Stimulated activated CD8-positive, alpha-beta memory T cell treated with anti-CD3 and anti-CD28 coated beads, Interleukin-7, amount 100 ng/mL, for 24 hours (primary cell): ENCODE measurements around the gene STBD1.
"Not testable (repeated sequence)": the region's sequence is repeated elsewhere in the genome, so short reads cannot be mapped to it uniquely, and the experiment has no call there.

Source experiments
- DNase-seq: peaks from one replicate; pipeline ENCODE4 v3.0.0-alpha.2; 2020; ENCODE audit warnings: low read depth

The STBD1 gene

GRCh38 chr4:76305971-76306881 is at the start of gene STBD1:
TSS of gene STBD1 (plus strand) at chr4:76306733. CDS start at chr4:76306770, 37 bp downstream.
- DNase-seq = no peak

- DNase-seq = no peak
These were observed 49.6 kb upstream of the STBD1 start for GRCh38 chr4:76256968-76257367.

DNA sequence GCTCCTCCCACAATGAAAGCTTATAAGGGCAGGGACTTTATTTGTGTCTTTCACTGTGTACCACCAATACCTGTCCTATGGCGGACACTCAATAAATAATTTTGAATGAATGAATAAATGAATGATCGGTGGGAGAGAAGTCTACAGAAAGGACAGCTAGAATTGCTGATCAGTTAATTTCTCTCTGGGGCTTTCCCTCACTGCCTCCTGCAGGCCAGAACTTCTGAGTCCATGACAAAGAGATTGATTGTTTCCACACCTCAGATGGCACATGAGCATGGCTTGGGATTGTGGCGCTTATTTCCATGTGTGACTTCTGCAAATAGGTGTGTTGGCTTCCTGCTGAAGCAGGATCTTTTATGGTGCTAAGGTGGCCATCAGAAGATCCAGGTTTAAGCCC is 48.7 kb upstream of the STBD1 start:
- DNase-seq = no peak

GRCh38 chr4:76260571-76260970 is 46.0 kb upstream of the STBD1 start:
- no peak for DNase-seq

DNA sequence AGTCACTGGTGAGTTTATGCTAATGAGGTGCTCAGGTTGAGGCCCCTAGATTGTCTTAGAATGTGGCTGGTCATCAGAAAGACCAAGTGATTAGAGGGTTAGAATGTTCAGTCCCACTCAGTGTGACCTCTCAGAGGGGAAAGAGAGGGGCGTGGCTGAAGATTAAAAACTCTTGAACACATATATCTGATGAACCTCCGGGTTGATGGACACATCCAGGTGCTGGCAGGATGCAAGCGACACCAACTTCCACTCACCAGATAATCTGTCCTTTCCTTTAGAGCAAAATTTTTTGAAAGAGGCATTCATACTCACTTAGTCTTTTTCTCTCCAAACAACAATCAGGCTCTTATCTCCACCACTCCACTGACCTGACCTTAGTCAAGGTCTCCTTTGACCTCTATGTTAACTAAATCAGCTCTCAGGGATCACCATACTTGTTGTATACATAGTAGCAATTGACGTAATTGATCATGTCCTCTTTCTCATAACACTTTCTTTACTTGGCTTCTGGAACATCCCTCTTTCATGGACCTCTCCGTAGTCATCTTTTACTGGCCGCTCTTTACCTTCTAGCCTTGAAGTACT is 40.8 kb upstream of the STBD1 start:
- no peak for DNase-seq

GRCh38 chr4:76266627-76267026 is 39.9 kb upstream of the STBD1 start:
- no peak for DNase-seq

DNA sequence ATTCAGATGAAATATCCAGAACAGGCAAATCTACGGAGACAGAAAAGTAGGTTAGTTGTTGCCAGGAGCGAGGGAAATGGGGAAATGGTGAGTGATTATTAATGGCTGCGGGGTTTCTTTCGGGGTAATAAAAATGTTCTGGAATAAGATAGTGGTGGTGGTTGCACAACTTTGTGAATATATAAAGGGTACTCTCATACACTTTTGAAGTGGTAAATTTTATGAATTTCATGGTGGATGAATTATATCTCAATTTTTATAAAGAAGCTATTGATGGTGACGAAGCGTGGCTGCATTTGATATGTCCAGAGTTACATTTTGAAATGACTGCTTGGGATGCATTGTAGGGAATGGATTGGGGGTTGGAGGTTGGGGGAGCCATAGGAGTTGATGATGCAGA is 38.7 kb upstream of the STBD1 start:
- DNase-seq = no peak

DNA sequence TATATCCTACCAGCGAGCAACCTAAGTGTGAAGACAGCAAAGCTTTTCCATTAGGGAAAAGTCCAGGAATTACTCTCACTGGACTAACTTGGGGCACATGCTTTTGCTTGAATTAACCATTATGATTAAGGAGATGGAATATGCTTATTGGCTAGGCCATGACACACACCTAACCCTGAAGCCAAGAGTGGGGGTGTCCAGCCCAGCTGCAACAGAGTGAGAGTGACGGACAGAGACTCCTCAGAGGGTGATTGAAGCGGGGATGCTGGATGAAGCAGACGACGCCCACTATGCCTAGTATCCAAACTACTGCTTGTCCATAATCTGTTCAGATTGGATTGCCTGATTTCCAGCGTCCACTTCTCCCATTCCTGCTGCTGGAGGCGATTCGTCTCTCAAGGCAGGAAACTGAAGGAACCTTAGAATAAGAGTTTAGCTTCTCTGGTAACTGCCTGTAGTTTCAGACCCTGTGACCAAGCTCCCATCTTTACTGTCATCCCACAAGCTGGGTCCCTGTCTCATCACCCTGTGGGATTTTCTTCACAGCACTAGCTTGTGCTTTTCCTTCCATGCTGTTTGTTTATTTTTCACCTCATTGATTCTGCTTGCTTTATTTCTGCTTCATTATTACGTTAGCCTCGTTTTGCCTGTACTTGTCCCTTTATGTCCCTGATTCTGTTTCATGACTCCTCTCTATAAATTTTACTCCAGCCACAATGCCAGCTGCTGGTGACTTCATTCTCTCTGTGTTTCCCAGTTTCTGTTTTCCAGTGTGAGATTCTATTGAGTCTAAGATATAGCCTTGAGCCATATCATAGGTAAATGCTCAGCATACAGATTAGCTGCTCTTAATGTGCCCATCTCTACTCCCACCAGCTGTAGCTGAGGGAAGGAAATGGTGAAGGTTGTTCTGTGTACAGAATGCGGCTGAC is 36.0 kb upstream of the STBD1 start:
- DNase-seq = no peak

DNA sequence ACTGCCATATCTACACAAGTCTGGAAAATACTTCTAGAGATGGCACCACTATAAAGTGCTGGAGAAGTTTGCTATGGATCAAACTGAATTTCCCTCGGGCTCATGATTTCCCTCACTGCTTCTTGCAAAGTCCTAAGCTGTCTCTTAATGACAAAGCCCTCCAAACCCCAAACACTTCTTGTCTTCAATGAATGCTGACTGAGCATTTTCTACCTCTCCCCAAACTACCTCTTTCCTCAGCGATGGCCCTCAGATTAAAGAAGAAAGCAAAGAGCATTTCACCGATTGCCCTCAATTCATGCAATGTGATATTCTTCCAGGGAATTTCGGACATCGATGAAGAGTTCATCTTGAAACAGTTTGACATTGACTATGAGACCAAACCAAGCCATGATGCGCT is 35.3 kb upstream of the STBD1 start:
- no peak for DNase-seq

DNA sequence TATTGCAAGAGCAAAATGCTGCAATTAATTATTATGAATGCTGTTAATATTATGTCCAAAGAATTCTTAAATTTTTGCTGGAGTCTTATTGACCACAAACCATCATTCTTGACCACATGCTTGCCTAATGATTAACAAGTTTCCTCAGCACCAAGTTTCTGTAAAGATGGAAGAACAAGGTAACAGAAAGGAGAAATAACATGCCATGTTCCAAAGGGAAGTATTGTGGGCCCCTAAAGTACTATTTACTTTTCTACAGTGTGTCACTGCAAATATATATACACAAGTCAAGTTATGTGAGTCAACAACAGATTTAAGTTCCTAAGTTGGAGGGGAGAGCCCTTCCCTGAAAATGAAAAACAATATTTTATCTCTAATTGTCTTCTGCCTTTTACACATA is 34.5 kb upstream of the STBD1 start:
- DNase-seq = no peak

DNA sequence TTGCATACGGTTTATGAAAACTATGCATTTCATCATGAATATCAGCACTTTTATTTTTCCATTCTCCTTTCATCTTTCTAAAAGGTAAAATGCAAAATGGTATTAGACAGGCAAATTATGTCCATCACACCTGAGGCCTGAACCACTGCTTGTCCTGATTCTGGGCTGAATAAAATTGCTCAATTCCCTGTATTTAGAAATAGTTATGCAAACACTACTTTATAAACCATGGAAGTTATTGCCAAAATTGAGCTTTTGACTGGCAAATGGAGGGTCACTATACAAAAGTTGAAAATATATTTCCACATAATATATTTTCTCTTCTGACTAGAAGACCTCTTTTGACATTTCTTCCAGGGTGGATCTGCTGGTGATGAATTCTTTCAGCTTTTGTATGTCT is 34.0 kb upstream of the STBD1 start:
- DNase-seq = no peak

- DNase-seq = no peak
These were observed 33.5 kb upstream of the STBD1 start for GRCh38 chr4:76272999-76273398.

DNA sequence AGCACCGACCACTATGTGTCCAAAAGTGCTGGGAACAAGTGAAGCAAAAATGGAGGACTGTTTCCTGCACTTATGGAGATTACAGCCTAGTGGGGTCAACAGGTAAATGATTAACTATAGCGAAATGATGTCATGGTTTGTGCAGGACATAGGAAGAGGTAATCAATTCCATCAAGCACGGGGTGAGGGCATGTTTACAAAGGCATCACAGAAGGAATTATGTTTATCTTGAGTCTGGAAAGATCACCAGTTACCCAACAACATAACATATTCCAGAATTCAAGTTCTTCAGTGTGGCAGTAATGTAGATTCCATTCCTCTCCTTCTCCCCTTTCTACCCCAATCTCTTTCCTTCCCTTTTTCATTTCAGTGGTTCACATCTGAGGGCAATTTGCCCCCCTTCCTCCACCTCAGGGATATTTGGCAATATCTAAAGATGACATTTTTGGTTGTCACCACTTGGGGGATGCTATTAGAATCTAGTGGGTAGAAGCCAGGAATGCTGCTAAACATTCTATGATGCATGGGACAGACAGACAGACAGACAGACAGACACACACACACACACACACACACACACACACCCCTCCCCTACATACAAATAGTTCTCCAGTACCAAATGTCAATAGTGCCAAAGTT is 30.9 kb upstream of the STBD1 start:
- DNase-seq = no peak

DNA sequence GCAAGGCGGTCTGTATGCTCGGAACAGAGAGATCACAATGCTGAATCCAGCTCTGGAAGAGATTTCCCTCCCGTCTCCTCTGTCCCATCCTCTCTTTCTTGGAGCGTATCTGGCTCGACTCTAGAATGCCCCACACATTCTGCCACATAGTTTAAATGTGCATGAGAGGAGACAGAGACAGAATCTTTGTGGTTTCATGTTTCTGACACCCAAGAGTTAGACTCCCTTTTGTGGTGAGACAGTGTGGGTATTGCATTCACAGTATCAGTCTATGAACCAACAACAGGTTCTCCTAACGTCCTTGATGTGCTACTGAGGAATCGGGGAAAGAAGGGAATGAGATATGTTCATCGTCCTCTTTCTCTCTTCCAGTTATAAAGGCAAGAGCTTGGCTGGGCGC is 29.7 kb upstream of the STBD1 start:
- DNase-seq = no peak

GRCh38 chr4:76277667-76278066 is 28.9 kb upstream of the STBD1 start:
- DNase-seq = no peak

- no peak for DNase-seq
These were observed 27.9 kb upstream of the STBD1 start for GRCh38 chr4:76278583-76278982.

DNA sequence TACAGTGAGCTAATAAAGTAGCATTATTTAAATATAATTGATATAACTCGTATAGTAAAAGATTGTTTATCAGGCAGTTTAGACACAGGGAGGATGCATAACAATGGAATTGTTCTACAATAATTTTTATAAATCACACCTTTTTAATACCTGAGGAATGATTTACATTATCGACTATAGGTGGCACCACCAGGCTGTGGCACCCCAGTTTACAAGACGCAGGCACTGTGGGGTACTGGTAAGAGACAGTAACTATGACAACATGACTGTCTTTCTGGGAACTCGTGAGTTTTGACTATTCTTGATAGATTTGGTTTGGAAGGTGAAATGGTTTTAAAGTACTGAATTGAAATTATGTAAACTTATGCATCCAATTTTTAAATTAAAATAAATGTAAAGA is 27.1 kb upstream of the STBD1 start:
- no peak for DNase-seq

GRCh38 chr4:76280488-76281441 is 25.8 kb upstream of the STBD1 start:
- no peak for DNase-seq

DNA sequence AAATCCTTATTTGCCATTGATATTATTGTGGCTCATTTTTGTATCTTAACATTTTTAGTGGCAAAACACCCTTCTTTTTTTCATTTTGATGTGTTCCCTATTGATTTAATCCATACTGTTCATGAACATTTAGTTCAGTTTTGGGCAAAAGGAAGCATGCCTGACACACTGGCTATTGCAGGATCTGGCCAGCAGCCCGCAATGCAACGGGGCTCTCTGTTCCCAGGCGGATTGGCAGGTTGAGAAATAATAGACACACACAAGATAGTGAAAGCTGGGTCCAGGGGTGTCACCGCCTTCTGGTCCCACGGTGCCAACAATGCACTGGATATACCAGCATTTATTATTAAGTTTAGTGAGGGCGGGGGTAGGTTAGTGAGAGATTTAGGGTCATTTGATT is 24.9 kb upstream of the STBD1 start:
- not testable (repeated sequence) for DNase-seq

- DNase-seq = no peak
These were observed 23.4 kb upstream of the STBD1 start for GRCh38 chr4:76282941-76283689.
